ENCODE data around the gene TACC3. TPM values are rescaled to one million over a fixed set of nuclear protein-coding genes. Genes with fewer than 3 reads are reported as not detected.

The TACC3 gene
- total RNA-seq (10 to 100 TPM in 2 of 10 donors, 1 to 10 TPM in 8; 2.3 to 15.6 (median 3.9) TPM), polyA plus RNA-seq (10 to 100 TPM in 1 of 2 donors, 1 to 10 TPM in 1; 6.0 to 16.2 TPM)
- long read RNA-seq, donor 1, partial matches to known transcripts = 9 of 14 reads
- long read RNA-seq, donor 1, other reads (novel, unspliced or antisense) = 2 of 14 reads
- long read RNA-seq, donor 2, partial matches to known transcripts = 2 of 5 reads
- long read RNA-seq, donor 2, other reads (novel, unspliced or antisense) = 1 of 5 reads
- long read RNA-seq, donor 3, partial matches to known transcripts = 8 of 14 reads
- long read RNA-seq, donor 3, other reads (novel, unspliced or antisense) = 6 of 14 reads

GRCh38 chr4:1721003-1721665 is at the start of gene TACC3, which contains the start of gene TMEM129:
TACC3 (plus strand) TSS chr4:1721521; CDS start chr4:1723422, 1,901 bp downstream.
TMEM129 (minus strand) TSS chr4:1721323; CDS start chr4:1720837, 486 bp downstream.
- no peak for TF ChIP-seq CTCF (IDR thresholded peaks at IDR 0.05)
- 0% methylated on average over 71 to 78 of the region's 83 CpGs for WGBS, 2 donors
- no peaks in the 10 kb centered on the region for H3K9me3 ChIP-seq
- DNase-seq (peak; percentile 90 to 93), ATAC-seq (peak; percentile 88 to 94 (median 92))
- no peaks in the 10 kb centered on the region for H3K27me3 ChIP-seq
- intact Hi-C loops (cut with DNase I) = loop anchor here in 5 of 10 donors (1.0 to 10.0 kb wide), 3 partner anchors 9 to 376 kb away; partner anchors contain the start of genes SLBP (in 1 of the 5) and UVSSA (in 1 of the 5)
- peak within 1 kb of the TSS; percentile 64 to 97 (median 84) for H3K4me3 ChIP-seq
- H3K36me3 ChIP-seq = peaks cover 0 to 61% (median 6%) of the 10 kb centered on the region in 9 donors
- peak within 1 kb of the TSS; percentile 92 to 99 (median 94) for H3K27ac ChIP-seq
- H3K4me1 ChIP-seq = peaks cover 23 to 70% (median 42%) of the 10 kb centered on the region in 9 donors

GRCh38 chr4:1673671-1674070 is 47.6 kb upstream of the TACC3 start:
- intact Hi-C loops (cut with DNase I) = no loop called here
- H3K27ac ChIP-seq = no peak overlapping the region
- 81 to 82% methylated on average over 20 of the region's 20 CpGs for WGBS, 2 donors
- no peak for DNase-seq
- H3K27me3 ChIP-seq = no peaks in the 10 kb centered on the region
- ATAC-seq = no peak
- no peaks in the 10 kb centered on the region for H3K36me3 ChIP-seq
- no peak overlapping the region for H3K4me3 ChIP-seq
- H3K4me1 ChIP-seq = no peaks in the 10 kb centered on the region
- TF ChIP-seq CTCF (IDR thresholded peaks at IDR 0.05) = no peak
- H3K9me3 ChIP-seq = no peaks in the 10 kb centered on the region

- Histone ChIP-seq H3K27me3 (no peaks in the 10 kb centered on the region), H3K4me1 (no peaks in the 10 kb centered on the region), H3K27ac (no peak overlapping the region), H3K4me3 (no peak overlapping the region), H3K9me3 (no peaks in the 10 kb centered on the region), H3K36me3 (no peaks in the 10 kb centered on the region)
- DNase-seq (no peak), ATAC-seq (no peak)
- 64 to 67% methylated on average over 9 of the region's 9 CpGs for WGBS, 2 donors
- no peak for TF ChIP-seq CTCF (IDR thresholded peaks at IDR 0.05)
- intact Hi-C loops (cut with DNase I) = no loop called here
These were observed 46.6 kb upstream of the TACC3 start for GRCh38 chr4:1674682-1675081.

- Histone ChIP-seq H3K36me3 (no peaks in the 10 kb centered on the region), H3K4me3 (no peak overlapping the region), H3K27ac (no peak overlapping the region), H3K4me1 (no peaks in the 10 kb centered on the region), H3K9me3 (no peaks in the 10 kb centered on the region), H3K27me3 (no peaks in the 10 kb centered on the region)
- no peak for ATAC-seq
- no peak for TF ChIP-seq CTCF (IDR thresholded peaks at IDR 0.05)
- intact Hi-C loops (cut with DNase I) = no loop called here
- DNase-seq = no peak
- 84% methylated on average over 19 of the region's 19 CpGs for WGBS, 2 donors
These were observed 46.1 kb upstream of the TACC3 start for GRCh38 chr4:1675136-1675801.

All from heart right ventricle (tissue), 16 donors.